Measurements from ENCODE around the gene AP2A2.

- no peak for TF ChIP-seq CTCF (IDR thresholded peaks at IDR 0.05)
- no peak for TF ChIP-seq ESRRA (CRISPR knock-in tag; IDR thresholded peaks at IDR 0.05; ENCODE audit: borderline replicate concordance)
- TF ChIP-seq ATF3 (CRISPR knock-in tag; conservative IDR thresholded peaks at IDR 0.05): no peak
- no peak for TF ChIP-seq PRRX2 (CRISPR knock-in tag; IDR thresholded peaks at IDR 0.05)
- no peak for TF ChIP-seq FOXJ3 (CRISPR knock-in tag; IDR thresholded peaks at IDR 0.05; ENCODE audit: borderline replicate concordance)
- TF ChIP-seq ZNF671 (CRISPR knock-in tag; IDR thresholded peaks at IDR 0.05): no peak
- TF ChIP-seq NR1H2 (CRISPR knock-in tag; IDR thresholded peaks at IDR 0.05): no peak
- TF ChIP-seq ETV6 (CRISPR knock-in tag; IDR thresholded peaks at IDR 0.05): no peak
- no peak for TF ChIP-seq E2F1 (CRISPR knock-in tag; IDR thresholded peaks at IDR 0.05)
- no peak for TF ChIP-seq MAX (CRISPR knock-in tag; IDR thresholded peaks at IDR 0.05)
- no peak for TF ChIP-seq SMAD3 (CRISPR knock-in tag; IDR thresholded peaks at IDR 0.05; ENCODE audit: borderline replicate concordance)
- TF ChIP-seq NFE2L1 (CRISPR knock-in tag; IDR thresholded peaks at IDR 0.05): no peak
- TF ChIP-seq SOX15 (CRISPR knock-in tag; IDR thresholded peaks at IDR 0.05): no peak
- no peak for TF ChIP-seq E2F4 (CRISPR knock-in tag; IDR thresholded peaks at IDR 0.05; ENCODE audit: borderline replicate concordance, low read depth)
Measured at GRCh38 chr11:1051356-1052132, 125.9 kb downstream of the AP2A2 start.

All from WTC11 (cell line).